Psoas muscle (tissue), 8 donors: ENCODE data around the gene RASD1. TPM values are rescaled to one million over a fixed set of nuclear protein-coding genes. Genes with fewer than 3 reads are reported as not detected.
"Not testable (repeated sequence)": the region's sequence is repeated elsewhere in the genome, so short reads cannot be mapped to it uniquely, and the experiment has no call there.

ENCODE experiments used
- ATAC-seq, 4 donors: fragments of 200-7000 bp; cut with Tn5 transposase; one replicate each; pipeline ENCODE4 v1.9.1; 2020; ENCODE audit warnings: moderate library complexity in 3 of 4, mild to moderate bottlenecking in 2 of 4
- DNase-seq, 2 donors: peaks; one replicate each; pipeline ENCODE4 v3.0.0-alpha.2; 2020
- H3K27ac ChIP-seq: fragments of 200-600 bp; one replicate; pipeline ENCODE4 v1.8.0; 2022
- H3K27me3 ChIP-seq, 3 donors: fragments of 200-600 bp in 1 of 3; one replicate each; pipeline versions ENCODE4 v1.6.1 to v1.8.0; 2013 to 2022; ENCODE audit warnings: low read length in 2 of 3, mild to moderate bottlenecking in 2 of 3, moderate library complexity in 1 of 3; ENCODE audit not compliant: insufficient read depth in 3 of 3
- H3K36me3 ChIP-seq, 2 donors: fragments of 200-600 bp in 1 of 2; one replicate each; pipeline versions ENCODE4 v1.6.1 to v1.8.0; 2013 to 2022; ENCODE audit warnings: low read depth in 1 of 2, mild to moderate bottlenecking in 1 of 2, moderate library complexity in 1 of 2; ENCODE audit not compliant: insufficient read depth in 1 of 2
- H3K4me1 ChIP-seq: fragments of 200-600 bp; one replicate; pipeline ENCODE4 v1.8.0; 2022
- H3K4me3 ChIP-seq: fragments of 200-600 bp; one replicate; pipeline ENCODE4 v1.8.0; 2022; ENCODE audit warnings: mild to moderate bottlenecking
- H3K9me3 ChIP-seq: fragments of 200-600 bp; one replicate; pipeline ENCODE4 v1.8.0; 2022
- CTCF ChIP-seq: fragments of 200-600 bp; IDR thresholded peaks from one replicate; pipeline ENCODE4 v1.8.0; 2022; ENCODE audit warnings: antibody characterized with exemption
- WGBS, 3 donors: extraction: QIAGEN DNeasy Blood & Tissue Kit; methylation state at CpG; one replicate each; pipeline versions ENCODE4 v1.1.6 to v1.1.7; 2013; 5-methylcytosine and 5-hydroxymethylcytosine counted together
- intact Hi-C, 2 donors: fragments of 100-400 bp; cut with DNase I; formaldehyde crosslinking; loops; one replicate each; pipeline versions ENCODE4 v1.11.0 to v1.14.2; 2022
- polyA plus RNA-seq, 3 donors: library from polyadenylated mRNA; stranded (reverse); fragments of 200-250 nt; gene quantifications; one replicate each; pipeline ENCODE4 v1.2.3, GENCODE V29; 2013
- total RNA-seq, 4 donors: library from RNA; stranded (reverse); fragmentation: NEBNext Ultra II Directional in 2 of 4; extraction: Animal tissue kit (Norgen Biotek cat#: 25700) in 2 of 4; gene quantifications; one replicate each; pipeline versions ENCODE4 v1.2.1 to v1.2.4, GENCODE V29; 2021 to 2023
- donor health status: healthy with polysubstance abuse.
- donor health status: DM: no; HTN: no; CAD: no; lungs with moderate emphysema.
- donor health status: Bipolar disorder and iron deficiency.
- donor health status: healthy.
- donor health status: DM: yes; HTN: yes; CAD: no.
- donor health status: DM: no; HTN: no; CAD: no.
- donor health status: DM: no; HTN: no; CAD: no.
- donor health status: DM: yes; HTN: yes; CAD: no.

RASD1 gene
- total and polyA plus RNA-seq, 7 donors, result 4.4 to 436 (median 26.5) TPM

- no peak for ATAC-seq
- Histone ChIP-seq H3K36me3 (peaks cover 0 to 44% of the 10 kb centered on the region in 2 donors), H3K4me1 (peaks cover 22% of the 10 kb centered on the region), H3K4me3 (no peak overlapping the region), H3K27me3 (no peaks in the 10 kb centered on the region), H3K27ac (no peak overlapping the region), H3K9me3 (no peaks in the 10 kb centered on the region)
- WGBS, 3 donors, result 83 to 92% (median 85%) methylated on average over 15 to 17 of the region's 17 CpGs
- no peak for TF ChIP-seq CTCF
- peak in 1 of 2 donors; percentile 23 for DNase-seq
- intact Hi-C loops, result no loop called here
Observed at GRCh38 chr17:17491546-17491988, 4.6 kb downstream of the RASD1 start.

- H3K27ac ChIP-seq, result peak overlapping the region; percentile 16
- no peaks in the 10 kb centered on the region for H3K9me3 ChIP-seq
- no peak overlapping the region for H3K4me3 ChIP-seq
- H3K27me3 ChIP-seq, result no peaks in the 10 kb centered on the region
- ATAC-seq (no peak), DNase-seq (no peak)
- WGBS, 3 donors, result 43 to 59% (median 49%) methylated on average over 10 of the region's 10 CpGs
- intact Hi-C loops, result no loop called here
- no peak for TF ChIP-seq CTCF
- peaks cover 22% of the 10 kb centered on the region for H3K4me1 ChIP-seq
- peaks cover 0 to 44% of the 10 kb centered on the region in 2 donors for H3K36me3 ChIP-seq
Observed at GRCh38 chr17:17491031-17491471, 5.1 kb downstream of the RASD1 start.

- no peak overlapping the region for H3K27ac ChIP-seq
- intact Hi-C loops, result no loop called here
- no peak overlapping the region for H3K4me3 ChIP-seq
- H3K9me3 ChIP-seq, result no peaks in the 10 kb centered on the region
- no peaks in the 10 kb centered on the region for H3K27me3 ChIP-seq
- DNase-seq (no peak), ATAC-seq (no peak)
- H3K36me3 ChIP-seq, result peaks cover 0 to 44% of the 10 kb centered on the region in 2 donors
- peaks cover 15% of the 10 kb centered on the region for H3K4me1 ChIP-seq
- TF ChIP-seq CTCF, result no peak
- WGBS, 3 donors, result 47 to 81% (median 75%) methylated on average over 2 of the region's 2 CpGs
Observed at GRCh38 chr17:17487998-17488397, 8.2 kb downstream of the RASD1 start.

- H3K4me3 ChIP-seq, intact Hi-C loops, H3K9me3 ChIP-seq, H3K27me3 ChIP-seq, ATAC-seq, H3K27ac ChIP-seq: not testable (repeated sequence)
- Histone ChIP-seq H3K36me3 (peaks cover 0 to 29% of the 10 kb centered on the region in 2 donors), H3K4me1 (peaks cover 22% of the 10 kb centered on the region)
- DNase-seq, result peak in 1 of 2 donors; percentile 42
- 57 to 87% (median 58%) methylated on average over 14 to 23 of the region's 23 CpGs for WGBS, 3 donors
Observed at GRCh38 chr17:17486416-17486815, 9.8 kb downstream of the RASD1 start.

GRCh38 chr17:17485420-17485819 lies 10.8 kb downstream of the RASD1 start:
- intact Hi-C loops, result no loop called here
- Histone ChIP-seq H3K9me3 (no peaks in the 10 kb centered on the region), H3K27ac (no peak overlapping the region), H3K36me3 (peaks cover 0 to 28% of the 10 kb centered on the region in 2 donors), H3K27me3 (no peaks in the 10 kb centered on the region), H3K4me1 (peaks cover 20% of the 10 kb centered on the region), H3K4me3 (no peak overlapping the region)
- DNase-seq (no peak), ATAC-seq (peak in 2 of 4 donors; percentile 20 to 30)
- no peak for TF ChIP-seq CTCF
- 76 to 87% (median 83%) methylated on average over 6 of the region's 6 CpGs for WGBS, 3 donors
